Ishikawa (cell line): Measurements from ENCODE around the gene LHX5.

Source experiments
- CEBPB ChIP-seq: IDR thresholded peaks from 2 replicates; pipeline ENCODE4 v1.6.1; 2012
- EP300 ChIP-seq: IDR thresholded peaks from 2 replicates; pipeline ENCODE4 v1.6.1; 2012; ENCODE audit warnings: borderline replicate concordance
- FOXM1 ChIP-seq: IDR thresholded peaks from 2 replicates; pipeline ENCODE4 v1.6.1; 2012; ENCODE audit warnings: low read depth, borderline replicate concordance
- REST ChIP-seq: IDR thresholded peaks from 2 replicates; pipeline ENCODE4 v1.6.1; 2012; ENCODE audit warnings: low read depth, mild to moderate bottlenecking
- TAF1 ChIP-seq: IDR thresholded peaks from 2 replicates; pipeline ENCODE4 v1.6.1; 2012; ENCODE audit warnings: low read depth, mild to moderate bottlenecking
- TEAD4 ChIP-seq: IDR thresholded peaks from 2 replicates; pipeline ENCODE4 v1.6.1; 2012
- USF1 ChIP-seq: IDR thresholded peaks from 2 replicates; pipeline ENCODE4 v1.6.1; 2012
- ZBTB7A ChIP-seq: IDR thresholded peaks from 2 replicates; pipeline ENCODE4 v1.6.1; 2012; ENCODE audit warnings: low read depth

- TF ChIP-seq FOXM1 (no peak), EP300 (no peak), CEBPB (no peak), USF1 (no peak), TAF1 (no peak), TEAD4 (no peak), REST (no peak), ZBTB7A (no peak)
Observed at GRCh38 chr12:113465808-113466453, 5.7 kb downstream of the LHX5 start.
